CD4-positive, alpha-beta memory T cell (primary cell): Measurements from ENCODE around the gene DGKB. TPM values are rescaled to one million over a fixed set of nuclear protein-coding genes. Genes with fewer than 3 reads are reported as not detected.

Experiments used
- CTCF ChIA-PET: fragments of 350-600 bp; sonication (Branson Sonifier 250); formaldehyde crosslinking; loops from one replicate; lab custom pipeline; 2021; ENCODE audit warnings: inconsistent platforms; ENCODE audit not compliant: partially characterized antibody; lab: Charles Lee
- POLR2A ChIA-PET: fragments of 350-600 bp; sonication (Branson Sonifier 250); formaldehyde crosslinking; loops from one replicate; lab custom pipeline; 2021; ENCODE audit not compliant: partially characterized antibody; lab: Charles Lee
- DNase-seq, 5 donors: peaks; one replicate each; pipeline versions ENCODE4 v3.0.0 to v3.0.0-alpha.2; 2020 to 2022; ENCODE audit warnings: mixed read lengths in 1 of 5
- H3K27ac ChIP-seq: one replicate; pipeline ENCODE4 v1.7.0; 2013; ENCODE audit warnings: low read depth, low read length
- H3K27me3 ChIP-seq: 2 replicates; pipeline ENCODE4 v1.7.0; 2013; ENCODE audit warnings: mild to moderate bottlenecking, low read length, moderate library complexity; ENCODE audit not compliant: insufficient read depth
- H3K36me3 ChIP-seq: 2 replicates; pipeline ENCODE4 v1.7.0; 2013; ENCODE audit warnings: mild to moderate bottlenecking, low read length, moderate library complexity; ENCODE audit not compliant: insufficient read depth
- H3K4me1 ChIP-seq: 2 replicates; pipeline ENCODE4 v1.7.0; 2013; ENCODE audit warnings: mild to moderate bottlenecking, low read length, moderate library complexity; ENCODE audit not compliant: insufficient read depth
- H3K4me3 ChIP-seq, 2 donors: one replicate each; pipeline ENCODE4 v1.7.0; 2013; ENCODE audit warnings: low read length in 2 of 2, mild to moderate bottlenecking in 1 of 2
- H3K9me3 ChIP-seq, 2 donors: one replicate each; pipeline ENCODE4 v1.7.0; 2013; ENCODE audit warnings: low read length in 2 of 2, control low read depth in 1 of 2; ENCODE audit not compliant: control insufficient read depth in 1 of 2
- H3K27ac Mint-ChIP-seq, 7 donors: one replicate each; pipeline ENCODE4 v1.8.0; 2020 to 2021; ENCODE audit warnings: mixed read lengths in 7 of 7, mild to moderate bottlenecking in 6 of 7, inconsistent platforms in 3 of 7, moderate library complexity in 3 of 7
- H3K27me3 Mint-ChIP-seq, 2 donors: one replicate each; pipeline ENCODE4 v1.8.0; 2020 to 2021; ENCODE audit warnings: mixed read lengths in 2 of 2
- H3K36me3 Mint-ChIP-seq, 2 donors: one replicate each; pipeline ENCODE4 v1.8.0; 2020 to 2021; ENCODE audit warnings: mixed read lengths in 2 of 2, inconsistent platforms in 1 of 2, mild to moderate bottlenecking in 1 of 2
- H3K4me1 Mint-ChIP-seq, 4 donors: one replicate each; pipeline ENCODE4 v1.8.0; 2020 to 2021; ENCODE audit warnings: mixed read lengths in 4 of 4, mild to moderate bottlenecking in 1 of 4
- H3K4me3 Mint-ChIP-seq, 8 donors: one replicate each; pipeline ENCODE4 v1.8.0; 2020 to 2021; ENCODE audit warnings: mixed read lengths in 8 of 8, mild to moderate bottlenecking in 7 of 8, moderate library complexity in 6 of 8, inconsistent platforms in 3 of 8
- H3K9me3 Mint-ChIP-seq, 8 donors: one replicate each; pipeline ENCODE4 v1.8.0; 2020 to 2021; ENCODE audit warnings: mixed read lengths in 8 of 8, mild to moderate bottlenecking in 5 of 8, inconsistent platforms in 3 of 8, moderate library complexity in 1 of 8
- intact Hi-C: fragments of 100-400 bp; cut with micrococcal nuclease; formaldehyde crosslinking; loops from one replicate; pipeline ENCODE4 v1.15.1; 2023
- polyA plus RNA-seq, 2 donors: library from polyadenylated mRNA; unstranded; fragments of 300-500 nt; fragmentation: Illumina TruSeq; gene quantifications; one replicate each; pipeline ENCODE4 v1.2.3, GENCODE V29; 2021
- total RNA-seq, 2 experiments: library from RNA; stranded (reverse); gene quantifications; one replicate each; pipeline ENCODE4 v1.2.3, GENCODE V29; 2021

DGKB gene
- total and polyA plus RNA-seq, 4 experiments from 2014 or later: not detected

GRCh38 chr7:14252458-14252857 lies 650.1 kb downstream of the DGKB start:
- intact Hi-C loops: no loop called here
- H3K4me1 Mint-ChIP-seq: no peaks in the 10 kb centered on the region
- H3K36me3 Mint-ChIP-seq: no peaks in the 10 kb centered on the region
- Histone ChIP-seq H3K27ac (no peak overlapping the region), H3K4me3 (no peak overlapping the region), H3K4me1 (no peaks in the 10 kb centered on the region), H3K27me3 (no peaks in the 10 kb centered on the region), H3K36me3 (no peaks in the 10 kb centered on the region), H3K9me3 (no peaks in the 10 kb centered on the region)
- no peak for DNase-seq
- CTCF ChIA-PET: no interaction called here
- H3K27ac Mint-ChIP-seq: no peak overlapping the region
- H3K27me3 Mint-ChIP-seq: no peaks in the 10 kb centered on the region
- H3K9me3 Mint-ChIP-seq: peaks cover 0 to 4% (median 0%) of the 10 kb centered on the region in 8 donors
- POLR2A ChIA-PET: no interaction called here
- H3K4me3 Mint-ChIP-seq: no peak overlapping the region

GRCh38 chr7:14242175-14242574 lies 660.4 kb downstream of the DGKB start:
- Mint-ChIP-seq H3K27ac (no peak overlapping the region), H3K9me3 (no peaks in the 10 kb centered on the region), H3K4me3 (no peak overlapping the region), H3K36me3 (no peaks in the 10 kb centered on the region), H3K4me1 (no peaks in the 10 kb centered on the region), H3K27me3 (no peaks in the 10 kb centered on the region)
- H3K4me3 ChIP-seq: no peak overlapping the region
- H3K4me1 ChIP-seq: no peaks in the 10 kb centered on the region
- no peaks in the 10 kb centered on the region for H3K36me3 ChIP-seq
- ChIA-PET CTCF (no interaction called here), POLR2A (no interaction called here)
- DNase-seq: no peak
- H3K27me3 ChIP-seq: no peaks in the 10 kb centered on the region
- no peak overlapping the region for H3K27ac ChIP-seq
- no peaks in the 10 kb centered on the region for H3K9me3 ChIP-seq
- intact Hi-C loops: no loop called here

GRCh38 chr7:14236834-14237233 lies 665.7 kb downstream of the DGKB start:
- Mint-ChIP-seq H3K4me3 (no peak overlapping the region), H3K36me3 (no peaks in the 10 kb centered on the region), H3K27me3 (no peaks in the 10 kb centered on the region), H3K4me1 (no peaks in the 10 kb centered on the region), H3K27ac (no peak overlapping the region), H3K9me3 (no peaks in the 10 kb centered on the region)
- POLR2A ChIA-PET: no interaction called here
- Histone ChIP-seq H3K27ac (no peak overlapping the region), H3K27me3 (no peaks in the 10 kb centered on the region), H3K9me3 (no peaks in the 10 kb centered on the region), H3K4me1 (no peaks in the 10 kb centered on the region), H3K4me3 (no peak overlapping the region), H3K36me3 (no peaks in the 10 kb centered on the region)
- CTCF ChIA-PET: no interaction called here
- intact Hi-C loops: no loop called here
- DNase-seq: no peak

- Mint-ChIP-seq H3K4me3 (no peak overlapping the region), H3K36me3 (no peaks in the 10 kb centered on the region), H3K27me3 (no peaks in the 10 kb centered on the region), H3K27ac (no peak overlapping the region), H3K4me1 (no peaks in the 10 kb centered on the region), H3K9me3 (no peaks in the 10 kb centered on the region)
- POLR2A ChIA-PET: no interaction called here
- no peak overlapping the region for H3K4me3 ChIP-seq
- no peaks in the 10 kb centered on the region for H3K27me3 ChIP-seq
- CTCF ChIA-PET: no interaction called here
- no peaks in the 10 kb centered on the region for H3K4me1 ChIP-seq
- no peak for DNase-seq
- no peaks in the 10 kb centered on the region for H3K9me3 ChIP-seq
- no peaks in the 10 kb centered on the region for H3K36me3 ChIP-seq
- intact Hi-C loops: no loop called here
- no peak overlapping the region for H3K27ac ChIP-seq
These were observed 667.5 kb downstream of the DGKB start for GRCh38 chr7:14235056-14235455.

- H3K4me1 Mint-ChIP-seq: no peaks in the 10 kb centered on the region
- no peak overlapping the region for H3K27ac ChIP-seq
- ChIA-PET CTCF (no interaction called here), POLR2A (no interaction called here)
- H3K27me3 ChIP-seq: no peaks in the 10 kb centered on the region
- no peaks in the 10 kb centered on the region for H3K9me3 Mint-ChIP-seq
- DNase-seq: no peak
- H3K36me3 Mint-ChIP-seq: no peaks in the 10 kb centered on the region
- H3K4me3 Mint-ChIP-seq: no peak overlapping the region
- no peak overlapping the region for H3K27ac Mint-ChIP-seq
- H3K27me3 Mint-ChIP-seq: no peaks in the 10 kb centered on the region
- no peak overlapping the region for H3K4me3 ChIP-seq
- no peaks in the 10 kb centered on the region for H3K9me3 ChIP-seq
- no peaks in the 10 kb centered on the region for H3K36me3 ChIP-seq
- intact Hi-C loops: no loop called here
- H3K4me1 ChIP-seq: no peaks in the 10 kb centered on the region
These were observed 668.6 kb downstream of the DGKB start for GRCh38 chr7:14233868-14234369.

- intact Hi-C loops: no loop called here
- no peaks in the 10 kb centered on the region for H3K4me1 Mint-ChIP-seq
- CTCF ChIA-PET: no interaction called here
- H3K9me3 ChIP-seq: no peaks in the 10 kb centered on the region
- H3K36me3 Mint-ChIP-seq: no peaks in the 10 kb centered on the region
- no peak overlapping the region for H3K27ac ChIP-seq
- no peaks in the 10 kb centered on the region for H3K9me3 Mint-ChIP-seq
- H3K4me3 Mint-ChIP-seq: no peak overlapping the region
- no peaks in the 10 kb centered on the region for H3K4me1 ChIP-seq
- H3K27me3 ChIP-seq: no peaks in the 10 kb centered on the region
- POLR2A ChIA-PET: no interaction called here
- no peaks in the 10 kb centered on the region for H3K27me3 Mint-ChIP-seq
- H3K27ac Mint-ChIP-seq: no peak overlapping the region
- H3K36me3 ChIP-seq: no peaks in the 10 kb centered on the region
- no peak for DNase-seq
- no peak overlapping the region for H3K4me3 ChIP-seq
These were observed 669.3 kb downstream of the DGKB start for GRCh38 chr7:14233076-14233867.

- Histone ChIP-seq H3K4me3 (no peak overlapping the region), H3K27me3 (no peaks in the 10 kb centered on the region), H3K9me3 (no peaks in the 10 kb centered on the region), H3K4me1 (no peaks in the 10 kb centered on the region), H3K27ac (no peak overlapping the region), H3K36me3 (no peaks in the 10 kb centered on the region)
- Mint-ChIP-seq H3K36me3 (no peaks in the 10 kb centered on the region), H3K4me1 (no peaks in the 10 kb centered on the region), H3K27me3 (no peaks in the 10 kb centered on the region), H3K27ac (no peak overlapping the region), H3K9me3 (peaks cover 0 to 2% (median 0%) of the 10 kb centered on the region in 8 donors), H3K4me3 (no peak overlapping the region)
- POLR2A ChIA-PET: no interaction called here
- DNase-seq: no peak
- CTCF ChIA-PET: no interaction called here
- intact Hi-C loops: no loop called here
These were observed 673.5 kb downstream of the DGKB start for GRCh38 chr7:14229047-14229446.
